Naive thymus-derived CD8-positive, alpha-beta T cell (primary cell): ENCODE data around the gene PDZD2. TPM values are rescaled to one million over a fixed set of nuclear protein-coding genes. Genes with fewer than 3 reads are reported as not detected.
"Not testable (repeated sequence)": the region's sequence is repeated elsewhere in the genome, so short reads cannot be mapped to it uniquely, and the experiment has no call there.

Experiments
- ATAC-seq, 2 donors: fragments of 150-1000 bp; cut with Tn5 transposase in 1 of 2; sonication (Bioruptor Pico), chemical (Tn5 transposase) in 1 of 2; 1 replicate in 1 of 2; 2 replicates in 1 of 2; pipeline ENCODE4 v1.10.0; 2021; ENCODE audit warnings: mild to moderate bottlenecking in 2 of 2, moderate library complexity in 2 of 2
- POLR2A ChIA-PET: fragments of 350-600 bp; sonication (Branson Sonifier 250); formaldehyde crosslinking; loops from one replicate; lab custom pipeline; 2021; ENCODE audit warnings: antibody characterized with exemption; lab: Charles Lee
- DNase-seq, 10 donors: peaks; one replicate each; pipeline versions ENCODE4 v3.0.0 to v3.0.0-alpha.2; 2020 to 2022
- H3K27ac Mint-ChIP-seq, 10 donors: one replicate each; pipeline ENCODE4 v1.8.0; 2020 to 2022; ENCODE audit warnings: mild to moderate bottlenecking in 10 of 10, mixed read lengths in 10 of 10, moderate library complexity in 4 of 10, inconsistent platforms in 1 of 10
- H3K27me3 Mint-ChIP-seq, 5 donors: one replicate each; pipeline ENCODE4 v1.8.0; 2021 to 2022; ENCODE audit warnings: mixed read lengths in 5 of 5
- H3K36me3 Mint-ChIP-seq, 3 donors: one replicate each; pipeline ENCODE4 v1.8.0; 2020 to 2022; ENCODE audit warnings: mixed read lengths in 3 of 3, mild to moderate bottlenecking in 2 of 3, inconsistent platforms in 1 of 3
- H3K4me1 Mint-ChIP-seq, 4 donors: one replicate each; pipeline ENCODE4 v1.8.0; 2021 to 2022; ENCODE audit warnings: mixed read lengths in 4 of 4
- H3K4me3 Mint-ChIP-seq, 10 donors: one replicate each; pipeline ENCODE4 v1.8.0; 2020 to 2022; ENCODE audit warnings: mild to moderate bottlenecking in 10 of 10, mixed read lengths in 10 of 10, moderate library complexity in 6 of 10, inconsistent platforms in 1 of 10
- H3K9me3 Mint-ChIP-seq, 9 donors: one replicate each; pipeline ENCODE4 v1.8.0; 2020 to 2022; ENCODE audit warnings: mixed read lengths in 9 of 9, mild to moderate bottlenecking in 3 of 9, inconsistent platforms in 1 of 9, moderate library complexity in 1 of 9
- polyA plus RNA-seq, 3 donors: library from polyadenylated mRNA; unstranded; fragments of 300-500 nt; fragmentation: Illumina TruSeq; gene quantifications; one replicate each; pipeline ENCODE4 v1.2.3, GENCODE V29; 2021
- total RNA-seq, 8 experiments: library from RNA in 2 of 8; stranded (reverse) in 2 of 8; gene quantifications; one replicate each; pipeline ENCODE4 v1.2.3 and lab custom pipeline; 2021 to 2026

Gene PDZD2
- total RNA-seq (1 to 10 TPM; 1.2 to 1.4 TPM), polyA plus RNA-seq (1 to 10 TPM in 1 of 3 donors, under 1 TPM in 1, not detected in 1; 0.73 to 1.7 TPM), total RNA-seq (lab: John Stamatoyannopoulos, UW) (0.25 to 4.8 (median 0.95) reads per million in 6 experiments)

DNA sequence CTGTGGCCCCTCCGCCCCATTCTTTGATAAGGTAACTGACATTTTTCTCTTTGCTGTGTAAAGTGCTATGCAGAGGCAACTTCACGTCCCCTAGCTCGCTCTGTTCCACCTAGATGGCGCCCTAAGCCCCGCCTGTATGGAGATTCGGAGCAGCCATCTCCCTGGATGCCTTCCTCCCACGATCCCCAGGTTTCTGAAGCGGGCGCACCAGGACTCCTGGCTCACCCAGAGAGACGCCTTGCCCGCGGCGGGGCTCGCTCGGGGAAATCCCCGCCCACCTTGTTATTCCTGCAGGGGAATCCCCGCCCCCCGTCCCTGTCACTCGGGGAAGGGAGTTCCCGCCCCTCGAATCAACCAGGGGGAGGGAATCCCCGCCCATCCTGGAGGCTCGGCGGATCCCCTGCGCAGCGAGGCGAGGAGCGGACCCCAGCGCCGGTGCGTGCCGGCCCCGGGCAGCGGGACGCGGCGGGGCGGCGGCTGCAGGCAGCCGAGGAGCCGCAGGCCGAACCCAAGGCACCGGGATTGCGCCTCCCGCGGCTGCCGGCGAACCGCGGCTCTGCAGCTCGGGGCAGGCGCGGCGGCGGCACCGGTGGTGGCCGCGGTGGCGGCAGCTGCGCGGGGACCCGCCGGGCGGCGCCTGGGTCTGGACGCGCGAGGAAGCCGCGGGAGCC, at the start of gene PDZD2:
Gene PDZD2, plus strand, starts transcription at position 384 of the 671 bp plus-strand sequence.
- Mint-ChIP-seq H3K36me3 (no peaks in the 10 kb centered on the region), H3K27me3 (peaks cover 9 to 41% (median 16%) of the 10 kb centered on the region in 5 donors), H3K9me3 (no peaks in the 10 kb centered on the region), H3K27ac (peak within 1 kb of the TSS in 5 of 10 donors; percentile 27 to 86 (median 51)), H3K4me3 (peak within 1 kb of the TSS; percentile 76 to 90 (median 84)), H3K4me1 (peaks cover 4 to 16% (median 14%) of the 10 kb centered on the region in 4 donors)
- POLR2A ChIA-PET: no interaction called here
- DNase-seq (peak; percentile 19 to 73 (median 54)), ATAC-seq (peak; percentile 73 to 84)

DNA sequence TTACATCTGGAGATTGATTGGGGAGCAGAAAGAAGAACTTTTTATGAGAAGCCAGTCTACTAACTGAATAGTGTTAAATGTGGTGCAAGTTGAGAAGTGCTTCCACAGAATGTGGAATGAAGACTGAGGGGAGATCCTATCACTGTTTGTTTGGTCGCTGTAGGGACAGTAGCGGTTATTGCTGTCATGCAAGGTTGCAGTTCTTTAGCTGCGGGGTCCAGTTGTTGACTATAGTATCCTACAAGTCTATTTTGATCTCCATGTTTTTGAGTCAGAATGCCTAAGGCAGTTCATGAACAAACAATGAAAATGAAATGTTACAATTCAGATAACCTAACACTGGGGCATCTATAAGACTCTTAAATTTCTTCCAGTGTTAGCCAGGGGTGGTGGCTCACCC, 45.3 kb upstream of the PDZD2 start:
- POLR2A ChIA-PET: no interaction called here
- Mint-ChIP-seq H3K4me1 (no peaks in the 10 kb centered on the region), H3K27ac (peak overlapping the region in 1 of 10 donors; percentile 20), H3K4me3 (no peak overlapping the region), H3K9me3 (no peaks in the 10 kb centered on the region), H3K36me3 (no peaks in the 10 kb centered on the region), H3K27me3 (peaks cover 0 to 12% (median 8%) of the 10 kb centered on the region in 5 donors)
- ATAC-seq: no peak
- DNase-seq: no peak

DNA sequence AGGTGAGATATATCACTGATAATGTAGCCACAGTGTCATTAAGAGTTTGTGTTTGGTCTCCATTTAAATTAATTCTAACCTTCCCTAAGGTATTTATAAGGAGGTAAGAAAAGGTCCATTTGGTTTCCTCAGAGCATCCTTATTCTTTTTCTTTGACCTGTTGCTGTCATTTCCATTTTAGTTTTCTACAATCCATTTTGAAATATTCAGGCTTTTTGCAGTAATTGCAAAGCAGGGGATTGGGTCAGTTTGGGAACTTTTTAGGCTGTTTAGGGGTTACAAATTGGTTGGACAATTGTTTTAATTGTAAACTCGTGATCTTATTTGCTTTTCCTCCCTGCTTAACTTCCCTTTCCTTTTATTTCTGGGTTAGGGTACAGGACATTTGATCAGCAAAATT, 42.6 kb upstream of the PDZD2 start:
- H3K9me3 Mint-ChIP-seq: no peaks in the 10 kb centered on the region
- H3K4me1 Mint-ChIP-seq: no peaks in the 10 kb centered on the region
- DNase-seq (no peak), ATAC-seq (no peak)
- peaks cover 0 to 14% (median 5%) of the 10 kb centered on the region in 5 donors for H3K27me3 Mint-ChIP-seq
- H3K36me3 Mint-ChIP-seq: no peaks in the 10 kb centered on the region
- H3K27ac Mint-ChIP-seq: no peak overlapping the region
- POLR2A ChIA-PET: no interaction called here
- H3K4me3 Mint-ChIP-seq: no peak overlapping the region

DNA sequence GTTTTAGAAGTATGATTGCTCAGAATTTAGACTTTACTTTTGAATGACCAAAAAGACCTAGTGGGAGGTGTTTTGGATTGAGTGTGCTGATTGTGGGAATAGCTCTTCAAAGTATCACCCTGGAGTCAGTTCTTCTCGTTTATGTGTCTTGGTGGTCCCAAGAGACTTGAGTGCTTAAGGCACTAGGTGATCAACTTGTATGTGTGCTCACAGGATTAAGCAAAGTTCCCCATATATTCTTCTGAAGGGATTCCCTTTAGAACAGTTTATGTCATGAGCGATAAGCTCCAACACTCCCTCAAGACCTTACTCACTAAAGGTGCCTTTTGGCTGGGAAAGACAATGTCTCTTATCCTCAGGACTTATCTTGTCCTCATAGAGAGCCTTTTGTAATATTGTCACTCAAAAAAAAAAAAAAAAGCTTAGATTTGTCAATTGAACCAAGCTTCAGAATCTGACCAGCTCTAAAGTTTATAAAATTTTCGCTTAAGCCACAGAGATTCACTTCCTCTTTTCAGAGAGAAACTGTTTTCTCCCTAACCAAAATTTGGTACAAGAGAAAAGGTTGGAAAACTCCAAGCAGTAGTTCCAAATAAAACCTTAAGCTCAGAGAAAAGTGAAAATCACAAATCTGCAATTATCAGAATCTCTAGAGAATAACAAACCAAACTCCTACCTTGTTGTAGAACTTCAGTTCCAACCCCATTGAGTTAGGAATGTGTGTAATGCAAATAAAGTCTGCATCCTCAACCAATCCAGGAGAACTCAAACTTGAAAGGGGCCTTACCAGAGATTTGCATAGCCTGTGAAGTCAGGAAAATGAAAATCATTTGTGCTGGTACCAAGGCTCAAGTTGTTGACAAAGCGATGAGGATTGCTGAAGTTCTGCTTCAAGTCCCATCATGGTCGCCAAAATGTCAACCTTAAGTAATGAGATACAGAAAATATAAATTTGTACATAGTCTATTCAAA, 40.0 kb upstream of the PDZD2 start:
- no peak for ATAC-seq
- POLR2A ChIA-PET: no interaction called here

DNA sequence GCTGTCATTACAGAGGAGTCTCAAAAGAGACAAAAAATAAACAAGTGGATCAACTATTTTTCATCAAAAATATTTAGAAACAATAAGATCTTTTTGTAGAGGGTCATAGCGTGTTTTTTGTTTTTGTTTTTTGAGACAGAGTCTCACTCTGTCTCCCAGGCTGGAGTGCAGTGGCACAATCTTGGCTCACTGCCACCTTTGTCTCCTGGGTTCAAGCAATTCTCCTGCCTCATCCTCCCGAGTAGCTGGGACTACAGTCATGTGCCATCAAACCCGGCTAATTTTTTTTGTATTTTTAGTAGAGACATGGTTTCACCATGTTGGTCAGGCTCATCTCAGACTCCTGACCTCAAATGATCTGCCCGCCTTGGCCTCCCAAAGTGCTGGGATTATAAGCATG, 36.6 kb upstream of the PDZD2 start:
- H3K27ac Mint-ChIP-seq, POLR2A ChIA-PET, ATAC-seq, DNase-seq, H3K36me3 Mint-ChIP-seq, H3K4me1 Mint-ChIP-seq, H3K9me3 Mint-ChIP-seq, H3K27me3 Mint-ChIP-seq, H3K4me3 Mint-ChIP-seq: not testable (repeated sequence)

More for the DNA sequence above, 40.0 kb upstream of the PDZD2 start:
- Mint-ChIP-seq H3K27ac (no peak overlapping the region), H3K27me3 (peaks cover 0 to 16% (median 9%) of the 10 kb centered on the region in 5 donors), H3K4me1 (no peaks in the 10 kb centered on the region), H3K4me3 (no peak overlapping the region), H3K36me3 (no peaks in the 10 kb centered on the region), H3K9me3 (no peaks in the 10 kb centered on the region)
- DNase-seq: no peak

DNA sequence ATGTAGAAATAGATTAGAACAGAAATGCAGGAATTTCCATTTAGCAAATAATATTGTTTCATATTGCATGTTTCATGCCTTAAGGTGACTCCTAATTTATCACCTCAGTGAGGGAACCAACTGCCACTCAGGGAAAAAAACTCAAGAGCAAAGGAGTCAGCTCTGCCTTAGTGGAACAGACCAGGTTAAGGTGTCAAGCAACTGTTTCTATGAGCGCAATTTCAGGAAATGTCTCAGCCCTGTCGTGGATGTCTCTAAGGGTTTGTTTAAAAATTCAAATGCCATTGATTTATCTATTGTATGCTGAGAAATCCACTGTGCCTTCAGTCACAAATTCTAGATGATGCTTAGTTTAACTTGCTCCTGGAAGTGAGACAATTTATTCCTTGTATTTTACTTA, 34.7 kb upstream of the PDZD2 start:
- ATAC-seq (no peak), DNase-seq (no peak)
- H3K36me3 Mint-ChIP-seq: no peaks in the 10 kb centered on the region
- no peaks in the 10 kb centered on the region for H3K9me3 Mint-ChIP-seq
- no peak overlapping the region for H3K4me3 Mint-ChIP-seq
- H3K27ac Mint-ChIP-seq: peak overlapping the region in 1 of 10 donors; percentile 15
- peaks cover 0 to 5% (median 4%) of the 10 kb centered on the region in 5 donors for H3K27me3 Mint-ChIP-seq
- no peaks in the 10 kb centered on the region for H3K4me1 Mint-ChIP-seq
- POLR2A ChIA-PET: no interaction called here

DNA sequence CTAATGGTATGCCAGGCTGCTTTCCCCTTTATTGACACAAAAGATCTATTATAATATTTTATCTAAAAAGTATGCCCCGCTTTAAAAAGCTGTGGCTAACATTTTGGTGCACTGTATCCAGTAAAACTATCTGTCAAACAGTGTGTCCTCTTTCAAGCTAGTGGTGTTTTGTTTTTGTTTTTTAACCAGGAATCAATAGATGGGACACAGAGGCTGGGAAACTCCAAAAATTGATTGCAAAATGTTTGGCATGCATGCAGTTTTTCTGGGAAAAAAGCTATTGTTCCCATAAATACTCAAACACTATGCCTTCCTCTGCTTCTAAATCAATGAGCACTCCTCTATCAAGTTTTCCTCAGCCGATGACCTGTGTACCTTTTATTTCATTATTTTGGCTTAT, 34.3 kb upstream of the PDZD2 start:
- Mint-ChIP-seq H3K27me3 (peaks cover 0 to 5% (median 4%) of the 10 kb centered on the region in 5 donors), H3K4me1 (no peaks in the 10 kb centered on the region), H3K27ac (no peak overlapping the region), H3K9me3 (no peaks in the 10 kb centered on the region), H3K36me3 (no peaks in the 10 kb centered on the region), H3K4me3 (no peak overlapping the region)
- POLR2A ChIA-PET: no interaction called here
- no peak for DNase-seq
- no peak for ATAC-seq

DNA sequence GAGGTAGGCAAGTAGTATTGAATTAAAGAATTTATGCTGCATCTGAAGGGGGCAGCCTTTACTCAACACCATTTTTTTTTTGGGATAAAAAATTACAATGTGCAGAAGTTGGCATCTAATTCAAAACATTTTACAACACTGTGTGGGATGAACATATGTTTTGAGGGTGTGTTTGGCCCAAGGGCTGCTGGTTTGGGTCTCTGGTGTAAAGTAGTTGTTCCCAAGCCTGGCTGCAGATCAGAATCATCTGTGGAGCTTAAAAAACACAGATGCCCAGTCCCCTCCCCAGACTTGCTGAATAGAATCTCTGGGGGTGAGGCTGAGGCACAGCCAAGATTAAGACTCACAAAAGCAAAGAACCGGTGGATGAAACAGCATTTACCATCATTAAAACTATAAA, 33.0 kb upstream of the PDZD2 start:
- POLR2A ChIA-PET: no interaction called here
- ATAC-seq: no peak
- no peaks in the 10 kb centered on the region for H3K4me1 Mint-ChIP-seq
- no peak overlapping the region for H3K4me3 Mint-ChIP-seq
- peaks cover 0 to 5% (median 4%) of the 10 kb centered on the region in 5 donors for H3K27me3 Mint-ChIP-seq
- DNase-seq: no peak
- H3K36me3 Mint-ChIP-seq: no peaks in the 10 kb centered on the region
- H3K9me3 Mint-ChIP-seq: no peaks in the 10 kb centered on the region
- no peak overlapping the region for H3K27ac Mint-ChIP-seq

DNA sequence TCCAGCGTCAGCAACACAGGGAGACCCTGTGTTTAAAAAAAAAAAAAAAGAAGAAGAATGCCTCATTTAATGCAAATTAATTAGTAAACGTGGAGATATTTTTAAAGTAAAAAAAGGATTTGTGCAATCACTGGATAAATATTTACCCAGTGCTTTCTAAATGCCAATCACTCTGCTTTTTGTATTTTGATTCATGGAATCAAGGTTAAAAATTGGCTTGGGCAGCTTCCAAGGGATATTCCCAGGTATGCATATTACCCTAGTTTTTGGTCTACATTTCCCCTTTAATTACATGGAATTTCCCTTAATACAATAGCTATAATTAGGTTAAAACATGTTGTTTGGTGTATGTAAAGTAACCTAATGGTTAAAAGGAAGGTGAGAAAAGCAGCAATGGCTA, 31.4 kb upstream of the PDZD2 start:
- H3K4me1 Mint-ChIP-seq: no peaks in the 10 kb centered on the region
- no peak overlapping the region for H3K4me3 Mint-ChIP-seq
- H3K27ac Mint-ChIP-seq: no peak overlapping the region
- H3K9me3 Mint-ChIP-seq: no peaks in the 10 kb centered on the region
- peaks cover 0 to 3% (median 0%) of the 10 kb centered on the region in 5 donors for H3K27me3 Mint-ChIP-seq
- no peak for DNase-seq
- no peak for ATAC-seq
- POLR2A ChIA-PET: no interaction called here
- no peaks in the 10 kb centered on the region for H3K36me3 Mint-ChIP-seq

DNA sequence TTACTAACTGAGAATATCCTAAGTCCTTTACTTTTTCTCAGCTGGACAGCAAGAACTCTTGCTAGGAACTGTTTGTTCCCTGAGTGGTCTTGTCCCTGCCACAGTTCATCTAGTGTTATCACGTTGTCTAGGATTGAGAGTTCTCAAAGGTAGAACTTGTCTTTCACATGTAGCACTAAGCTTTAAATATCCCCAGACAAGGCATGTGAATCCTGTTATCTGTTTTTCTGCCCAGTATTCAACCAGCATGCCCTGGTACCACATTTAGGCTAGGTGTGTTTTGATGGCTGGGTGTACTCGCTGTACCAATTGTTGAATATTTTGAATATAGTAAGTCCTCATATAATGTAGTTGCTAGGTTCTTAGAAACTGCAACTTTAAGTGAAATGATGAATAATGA, 27.9 kb upstream of the PDZD2 start:
- POLR2A ChIA-PET: no interaction called here
- DNase-seq (no peak), ATAC-seq (no peak)
- Mint-ChIP-seq H3K27me3 (peaks cover 0 to 10% (median 6%) of the 10 kb centered on the region in 5 donors), H3K27ac (no peak overlapping the region), H3K36me3 (no peaks in the 10 kb centered on the region), H3K4me1 (peaks cover 0 to 2% (median 0%) of the 10 kb centered on the region in 4 donors), H3K9me3 (no peaks in the 10 kb centered on the region), H3K4me3 (no peak overlapping the region)

DNA sequence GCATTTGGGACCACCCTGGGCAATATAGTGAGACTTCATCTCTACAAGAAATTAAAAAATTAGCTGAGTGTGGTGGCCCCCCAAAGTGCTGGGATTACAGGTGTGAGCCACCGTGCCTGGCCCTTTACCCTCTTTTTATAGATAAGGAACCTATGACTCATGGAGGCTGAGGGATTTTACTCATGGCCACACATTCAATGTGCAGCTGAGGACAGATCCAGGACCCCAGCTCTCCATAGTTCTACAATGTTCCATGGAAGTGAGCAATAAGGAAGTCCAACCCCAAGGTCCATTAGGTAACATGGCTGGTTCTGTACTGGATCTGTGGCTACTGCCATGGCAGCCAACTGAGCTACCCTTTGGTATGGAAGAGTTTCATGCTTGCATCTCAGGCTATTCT, 25.3 kb upstream of the PDZD2 start:
- ATAC-seq: no peak
- DNase-seq: no peak
- Mint-ChIP-seq H3K36me3 (no peaks in the 10 kb centered on the region), H3K9me3 (no peaks in the 10 kb centered on the region), H3K4me3 (no peak overlapping the region), H3K27me3 (peaks cover 12 to 30% (median 22%) of the 10 kb centered on the region in 5 donors), H3K4me1 (peaks cover 2 to 9% (median 6%) of the 10 kb centered on the region in 4 donors), H3K27ac (no peak overlapping the region)
- POLR2A ChIA-PET: no interaction called here

DNA sequence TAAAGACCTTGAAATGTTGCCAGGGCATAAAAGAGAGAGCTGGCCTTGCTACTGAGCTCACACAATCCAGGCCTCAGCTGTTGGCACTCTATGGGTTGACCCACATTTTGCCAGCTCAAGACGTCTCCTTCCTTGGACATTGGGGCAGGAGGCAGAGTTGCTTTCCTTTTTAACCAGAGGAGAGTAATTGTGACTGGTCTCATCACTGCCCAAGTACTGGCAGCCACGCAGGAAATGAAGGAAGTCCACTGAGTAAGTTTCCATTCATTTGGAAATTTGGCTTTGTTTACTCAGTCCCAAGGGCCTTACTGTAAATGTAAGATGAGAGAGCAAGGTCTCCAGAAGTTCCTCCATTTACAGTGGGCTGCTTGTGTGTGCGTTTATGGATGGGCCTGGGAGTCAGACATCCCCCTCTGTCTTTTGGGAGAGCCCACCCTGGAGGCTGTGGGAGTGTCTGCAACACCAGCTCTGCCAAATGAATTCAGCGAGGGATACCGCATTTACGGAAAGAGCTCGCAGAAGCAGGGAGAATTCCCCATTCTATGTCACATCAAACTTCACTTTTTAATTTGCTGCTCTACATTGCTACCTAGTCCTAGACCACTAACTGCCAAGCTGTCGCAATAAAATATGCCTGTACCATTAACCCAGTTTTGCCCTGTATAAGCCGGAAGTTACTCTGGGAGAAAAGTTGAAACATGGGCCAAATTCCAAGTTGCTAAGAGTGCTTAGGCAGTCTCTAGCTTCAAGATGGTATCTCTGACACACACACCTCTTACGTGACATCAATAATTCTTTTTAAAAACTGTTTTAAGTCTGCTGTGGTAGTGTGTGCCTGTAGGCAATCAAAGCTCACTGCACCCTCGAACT, 24.5 kb upstream of the PDZD2 start:
- ATAC-seq (no peak), DNase-seq (no peak)
- Mint-ChIP-seq H3K36me3 (no peaks in the 10 kb centered on the region), H3K4me1 (peaks cover 2 to 12% (median 7%) of the 10 kb centered on the region in 4 donors), H3K9me3 (no peaks in the 10 kb centered on the region), H3K4me3 (no peak overlapping the region), H3K27me3 (peaks cover 13 to 38% (median 25%) of the 10 kb centered on the region in 5 donors), H3K27ac (no peak overlapping the region)
- POLR2A ChIA-PET: no interaction called here
